HG02678 (cell line): Measurements from ENCODE around the gene KCNF1.
"Not testable (repeated sequence)": the region's sequence is repeated elsewhere in the genome, so short reads cannot be mapped to it uniquely, and the experiment has no call there.

Experiments
- ATAC-seq: cut with Tn5 transposase; IDR thresholded peaks from one replicate; pipeline ENCODE4 v1.9.1; 2021; ENCODE audit warnings: mild to moderate bottlenecking, moderate library complexity; ENCODE audit not compliant: unreplicated experiment

Gene KCNF1

DNA sequence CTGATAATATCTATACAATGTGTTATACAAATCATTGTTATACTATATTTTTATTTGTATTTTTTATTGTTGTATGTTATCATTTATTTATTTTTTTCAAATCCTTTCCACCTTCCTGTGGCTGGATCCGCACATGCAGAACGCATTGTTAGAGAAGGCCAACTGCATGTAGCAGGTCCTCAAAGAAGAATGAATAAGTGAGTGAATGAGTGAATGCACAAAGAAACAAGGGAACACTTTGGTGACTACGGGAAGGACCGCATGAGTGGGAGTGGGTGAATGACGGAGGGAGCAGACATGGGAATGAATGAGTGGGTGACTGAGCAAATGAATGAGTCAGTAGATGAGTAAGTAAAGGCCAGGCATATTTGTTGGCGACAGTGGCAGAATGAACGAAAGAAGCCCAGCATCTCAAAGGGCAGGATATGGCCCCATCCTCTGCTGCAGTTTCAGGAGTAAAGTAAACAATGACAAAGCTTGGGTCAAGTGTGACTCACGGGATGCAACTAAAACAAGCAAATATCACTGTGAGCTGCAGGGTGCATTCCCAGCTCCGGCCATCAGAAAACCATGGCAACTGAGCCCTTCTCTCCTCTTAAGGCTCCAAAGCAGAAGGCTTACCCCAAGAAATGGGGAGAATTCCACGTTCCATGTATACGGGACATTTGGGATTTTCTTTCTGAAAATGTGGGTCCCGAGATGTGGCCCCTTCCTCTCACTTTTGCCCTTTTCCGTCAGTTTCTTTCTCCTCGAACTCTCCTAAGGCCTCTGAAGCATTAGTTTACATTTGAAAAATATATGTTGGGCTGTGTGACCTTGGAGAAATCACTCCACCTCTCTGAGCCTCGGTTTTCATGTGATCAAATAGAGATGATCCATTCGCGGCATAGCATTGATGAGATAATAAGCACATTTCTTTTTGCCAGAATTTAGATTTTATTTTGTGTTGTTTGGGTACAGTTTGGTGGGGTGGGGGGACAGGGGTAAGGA, 24.5 kb downstream of the KCNF1 start:
- no peak for ATAC-seq

- no peak for ATAC-seq
Measured at GRCh38 chr2:10939058-10939457, 27.3 kb downstream of the KCNF1 start.

- no peak for ATAC-seq
Measured at GRCh38 chr2:10940596-10940995, 28.9 kb downstream of the KCNF1 start.

DNA sequence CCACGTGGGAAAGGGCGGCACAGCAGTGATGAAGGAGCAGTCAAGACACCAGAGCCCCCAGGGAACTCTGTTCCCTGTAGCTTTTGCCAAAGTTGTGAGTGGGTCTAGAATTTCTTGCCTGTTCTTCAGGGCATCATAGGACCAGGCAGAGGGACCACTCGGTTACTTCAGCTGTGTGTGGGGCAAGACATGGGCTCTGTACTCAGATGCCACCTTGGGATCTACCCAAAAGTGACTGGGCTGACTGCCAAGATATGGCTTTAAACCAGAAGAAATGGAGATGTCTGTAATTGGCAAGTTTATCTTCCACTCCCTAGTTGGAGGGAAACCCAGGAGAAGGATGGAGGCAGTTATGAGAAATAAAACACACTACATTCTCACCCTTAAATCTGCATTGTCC, 29.6 kb downstream of the KCNF1 start:
- no peak for ATAC-seq

DNA sequence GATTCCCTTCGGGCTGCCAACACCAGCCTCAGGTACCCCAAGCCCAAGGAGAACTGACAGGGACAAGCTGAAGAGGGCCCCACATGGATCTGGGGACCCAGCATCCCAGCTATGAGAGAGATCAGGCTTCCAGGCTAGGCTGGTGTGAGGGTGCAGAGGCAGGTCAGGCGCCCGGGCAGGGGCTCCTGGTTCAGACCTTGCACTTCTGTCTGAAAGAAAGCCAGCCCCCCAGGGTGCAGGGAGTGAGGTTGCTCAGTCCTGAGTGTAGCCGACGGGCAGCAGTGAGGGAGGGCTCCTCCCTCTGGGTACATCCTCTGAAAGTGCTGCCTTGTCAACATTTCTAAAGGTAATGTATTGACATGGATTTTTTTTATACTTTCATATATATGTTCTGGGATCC, 33.1 kb downstream of the KCNF1 start:
- no peak for ATAC-seq

DNA sequence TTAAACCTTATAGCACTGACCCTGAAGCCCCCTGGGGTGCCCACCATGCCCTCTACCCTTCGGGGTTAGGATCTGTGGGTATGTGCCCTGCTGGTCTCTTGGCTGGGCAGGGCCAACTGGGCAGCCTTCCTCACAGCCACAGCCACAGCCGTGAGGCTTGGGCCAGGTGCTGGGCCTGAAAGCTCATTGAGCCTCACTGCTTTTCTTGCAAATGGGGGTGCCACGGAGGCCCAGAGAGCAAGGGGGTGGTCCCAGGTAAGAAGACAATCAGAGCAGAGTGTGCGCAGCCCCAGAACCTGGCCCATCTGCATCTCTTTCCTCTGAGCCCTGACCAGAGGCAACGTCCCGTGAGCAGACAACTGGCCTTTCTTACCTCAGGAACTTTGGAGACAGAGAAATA, 34.7 kb downstream of the KCNF1 start:
- no peak for ATAC-seq

DNA sequence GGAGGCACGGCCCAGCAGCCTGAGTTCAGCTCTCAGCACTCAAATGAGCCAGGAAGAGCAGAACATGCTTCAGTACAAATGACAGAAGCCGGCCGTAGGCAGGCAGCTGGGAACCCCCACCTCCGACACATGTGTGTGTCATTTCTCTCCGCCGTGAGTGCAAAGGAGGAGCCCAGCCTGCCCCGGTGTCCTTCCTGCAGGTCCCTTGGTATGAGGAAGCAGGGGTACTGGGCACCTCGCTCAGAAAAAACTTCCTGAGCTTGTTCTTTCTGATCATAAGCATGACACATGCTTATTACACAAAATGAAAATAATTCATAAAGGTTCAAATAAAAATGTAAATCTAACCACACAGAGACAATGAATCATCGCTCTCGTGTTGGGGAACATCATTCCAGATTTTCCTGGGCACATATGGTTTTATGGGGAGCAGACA, 35.3 kb downstream of the KCNF1 start:
- ATAC-seq = no peak

DNA sequence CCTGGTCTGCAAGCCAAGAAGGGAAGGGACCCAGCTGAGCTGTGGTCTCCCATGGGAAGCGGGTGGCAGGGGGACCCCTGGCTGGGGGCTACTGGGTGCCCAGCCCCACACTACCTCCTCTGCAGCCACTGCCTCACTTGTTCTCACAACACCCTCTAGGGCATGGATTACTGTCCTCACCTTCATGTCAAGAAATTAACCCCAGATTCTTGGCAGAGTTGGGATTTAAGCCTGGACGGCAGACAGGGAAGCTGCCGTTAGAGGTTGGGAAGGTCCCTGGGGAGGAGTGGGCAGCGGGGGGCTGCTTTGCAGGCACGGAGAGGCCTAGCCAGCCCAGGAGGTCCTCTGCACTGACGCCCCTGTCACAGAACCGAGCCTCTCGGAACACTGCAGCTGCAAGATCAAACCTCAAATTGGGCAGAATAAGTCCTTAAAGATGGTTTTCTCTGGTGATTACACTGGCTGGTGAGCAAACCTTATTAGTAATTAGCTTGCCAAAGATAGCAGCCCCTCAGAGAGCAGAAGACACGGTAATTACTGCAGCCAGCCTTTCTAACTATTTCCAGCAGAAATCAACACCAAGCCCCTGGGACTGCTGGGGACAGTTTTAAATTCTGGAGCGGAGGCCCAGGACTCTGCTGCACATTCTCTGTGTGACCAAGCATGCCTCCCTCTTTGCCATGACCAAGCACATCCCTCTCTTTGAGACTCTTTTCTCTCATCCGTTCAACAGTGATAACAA, 35.9 kb downstream of the KCNF1 start:
- ATAC-seq = no peak

DNA sequence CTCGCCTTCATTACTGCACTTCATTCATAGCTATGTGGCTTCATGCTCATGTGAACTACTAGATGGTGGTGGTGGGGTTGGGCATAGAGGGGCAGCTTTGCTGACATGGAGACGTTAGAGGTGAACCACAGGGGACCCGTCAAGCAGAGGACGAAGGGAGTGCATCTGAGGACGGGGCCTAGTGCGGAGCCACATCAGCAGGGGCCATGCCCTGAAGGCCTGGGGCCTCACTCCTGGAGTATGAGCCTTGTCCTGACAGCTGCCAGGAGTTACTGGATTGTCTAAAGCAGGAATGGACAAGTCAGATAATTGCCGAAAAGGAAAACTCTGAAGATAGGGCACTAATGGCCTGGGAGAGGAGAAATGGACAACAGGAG, 36.4 kb downstream of the KCNF1 start:
- ATAC-seq = no peak

GRCh38 chr2:10948606-10949230, 37.0 kb downstream of the KCNF1 start:
- no peak for ATAC-seq

DNA sequence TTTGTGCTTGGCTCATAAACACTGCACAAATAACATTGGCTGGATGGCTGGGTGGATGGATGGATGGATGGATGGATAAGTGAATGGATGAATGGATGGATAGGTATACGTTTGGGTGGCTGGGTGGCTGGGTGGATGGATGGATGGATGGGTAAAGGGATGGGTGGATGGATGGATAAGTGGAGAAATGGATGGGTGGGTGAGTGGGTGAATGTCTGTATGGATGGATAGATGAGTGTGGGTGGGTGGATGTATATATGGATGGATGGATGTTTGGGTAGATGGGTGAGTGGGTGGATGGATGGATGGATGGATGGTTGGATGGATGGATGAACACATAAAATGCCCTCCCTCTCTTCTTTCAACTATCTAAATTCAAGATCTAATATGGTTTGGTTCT, 38.1 kb downstream of the KCNF1 start:
- ATAC-seq = no peak

GRCh38 chr2:10951558-10952414, 40.1 kb downstream of the KCNF1 start:
- no peak for ATAC-seq

GRCh38 chr2:10954416-10954815, 42.7 kb downstream of the KCNF1 start:
- ATAC-seq = no peak

GRCh38 chr2:10954856-10955818, 43.4 kb downstream of the KCNF1 start:
- ATAC-seq = no peak

- ATAC-seq = no peak
Measured at GRCh38 chr2:10956006-10956790, 44.5 kb downstream of the KCNF1 start.

GRCh38 chr2:10957391-10957790, 45.7 kb downstream of the KCNF1 start:
- no peak for ATAC-seq

DNA sequence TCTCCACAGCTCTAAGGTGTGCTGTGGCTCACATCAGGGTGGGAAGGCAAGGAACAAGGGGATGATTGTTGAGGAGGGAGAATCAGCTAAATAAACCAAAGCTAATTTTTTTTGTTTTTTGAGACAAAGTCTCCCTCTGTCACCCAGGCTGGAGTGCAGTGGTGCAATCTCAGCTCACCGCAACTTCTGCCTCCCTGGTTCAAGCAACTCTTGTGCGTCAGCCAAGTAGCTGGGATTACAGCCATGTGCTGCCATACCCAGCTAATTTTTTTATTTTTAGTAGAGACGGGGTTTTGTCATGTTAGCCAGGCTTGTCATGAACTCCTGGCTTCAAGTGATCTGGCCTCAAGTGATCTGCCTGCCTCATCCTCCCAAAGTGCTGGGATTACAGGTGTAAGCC, 46.7 kb downstream of the KCNF1 start:
- ATAC-seq = not testable (repeated sequence)

DNA sequence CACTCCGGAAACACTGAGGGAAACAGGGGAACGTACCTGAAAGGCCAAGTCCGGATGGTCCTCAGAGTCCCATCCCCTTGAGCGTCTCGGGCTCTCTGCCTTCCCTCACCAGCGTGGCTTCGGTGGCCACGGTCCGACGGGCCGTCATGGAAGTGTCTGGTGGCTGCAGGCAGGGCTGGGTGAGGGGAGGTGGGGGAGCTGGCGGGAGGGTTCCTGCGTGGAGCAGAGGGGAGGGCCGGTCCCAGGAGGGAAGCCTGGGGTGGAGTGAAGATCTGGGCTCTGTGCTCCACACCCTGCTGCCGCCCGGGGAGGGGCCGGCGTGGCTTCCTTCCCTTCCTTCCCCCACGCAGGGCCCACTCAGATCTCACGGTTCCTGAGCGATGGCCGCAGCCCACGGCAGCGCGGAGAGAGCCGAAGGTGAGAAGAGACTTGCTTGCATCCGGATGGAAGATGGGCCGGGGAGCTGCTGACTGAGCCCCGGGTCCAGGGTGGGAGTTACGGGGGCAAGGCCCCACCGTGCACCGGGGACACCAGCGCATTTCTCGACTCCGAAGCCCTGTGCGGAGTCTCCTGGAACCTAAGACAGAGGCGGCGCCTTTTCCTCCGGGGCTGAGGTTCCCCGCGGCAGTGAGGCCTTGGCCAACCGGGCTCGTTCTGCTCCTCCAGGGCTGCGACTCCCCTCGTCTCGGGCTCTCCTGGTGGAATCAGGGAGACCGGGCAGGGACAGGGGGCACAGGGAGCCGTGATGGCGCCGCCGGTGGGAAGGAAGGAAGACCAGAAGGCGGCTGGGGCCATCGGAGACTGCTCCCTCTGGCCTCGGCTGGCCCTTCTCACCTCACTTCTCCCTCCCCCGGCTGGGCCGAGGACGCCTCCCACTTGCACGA, 49.1 kb downstream of the KCNF1 start:
- no peak for ATAC-seq
